Natural killer cell (primary cell): ENCODE measurements around the gene HELZ. TPM values are rescaled to one million over a fixed set of nuclear protein-coding genes. Genes with fewer than 3 reads are reported as not detected.

Source experiments
- ATAC-seq, 3 donors: fragments of 150-1000 bp in 2 of 3; fragments of 200-7000 bp in 1 of 3; cut with Tn5 transposase; 1 replicate in 1 of 3; 2 replicates in 2 of 3; pipeline ENCODE4 v1.10.0; 2021; ENCODE audit warnings: mild to moderate bottlenecking in 2 of 3, moderate library complexity in 2 of 3
- DNase-seq, 2 donors: peaks; one replicate each; pipeline versions ENCODE4 v3.0.0 to v3.0.0-alpha.2; 2013 to 2021; ENCODE audit warnings: mixed read lengths in 1 of 2
- H3K27ac ChIP-seq: one replicate; pipeline ENCODE4 v1.5.1; 2013; ENCODE audit warnings: mild to moderate bottlenecking, low read length
- H3K27me3 ChIP-seq: one replicate; pipeline ENCODE4 v1.6.1; 2013; ENCODE audit warnings: low read length; ENCODE audit not compliant: control insufficient read depth, insufficient read depth
- H3K36me3 ChIP-seq: one replicate; pipeline ENCODE4 v1.6.1; 2013; ENCODE audit warnings: low read length; ENCODE audit not compliant: control insufficient read depth, insufficient read depth
- H3K4me1 ChIP-seq: one replicate; pipeline ENCODE4 v1.6.1; 2013; ENCODE audit warnings: low read length; ENCODE audit not compliant: control insufficient read depth, insufficient read depth
- H3K4me3 ChIP-seq: one replicate; pipeline ENCODE4 v1.5.1; 2013; ENCODE audit warnings: low read length
- H3K9me3 ChIP-seq: one replicate; pipeline ENCODE4 v1.6.1; 2013; ENCODE audit warnings: low read length; ENCODE audit not compliant: control insufficient read depth, insufficient read depth
- H3K27ac Mint-ChIP-seq, 2 donors: one replicate each; pipeline ENCODE4 v1.8.0; 2022; ENCODE audit warnings: mild to moderate bottlenecking in 2 of 2, mixed read lengths in 2 of 2, moderate library complexity in 1 of 2
- H3K27me3 Mint-ChIP-seq, 2 donors: one replicate each; pipeline ENCODE4 v1.8.0; 2022; ENCODE audit warnings: low read depth in 2 of 2, mixed read lengths in 2 of 2
- H3K36me3 Mint-ChIP-seq: one replicate; pipeline ENCODE4 v1.8.0; 2022; ENCODE audit warnings: mixed read lengths
- H3K4me1 Mint-ChIP-seq, 2 donors: one replicate each; pipeline ENCODE4 v1.8.0; 2022; ENCODE audit warnings: mixed read lengths in 2 of 2
- H3K4me3 Mint-ChIP-seq: one replicate; pipeline ENCODE4 v1.8.0; 2022; ENCODE audit warnings: mild to moderate bottlenecking, moderate library complexity, mixed read lengths
- H3K9me3 Mint-ChIP-seq, 2 donors: one replicate each; pipeline ENCODE4 v1.8.0; 2022; ENCODE audit warnings: mixed read lengths in 2 of 2
- WGBS: methylation state at CpG from one replicate; pipeline ENCODE4 v1.1.7; 2013; ENCODE audit warnings: missing lambda C conversion rate; ENCODE audit not compliant: insufficient coverage; 5-methylcytosine and 5-hydroxymethylcytosine counted together
- intact Hi-C: fragments of 100-400 bp; cut with micrococcal nuclease; formaldehyde crosslinking; loops from one replicate; pipeline ENCODE4 v1.14.2; 2022
- total RNA-seq, 4 donors: library from RNA; stranded (reverse); fragments of 120-200 nt in 1 of 4; gene quantifications; one replicate each; pipeline versions ENCODE4 v1.2.3 to v1.2.4, GENCODE V29; 2013 to 2022
- TF ChIP-seq, protein P1 (sequence below): fragments of 200-600 bp; IDR thresholded peaks from one replicate; pipeline ENCODE4 v1.8.0; 2022; ENCODE audit warnings: antibody characterized with exemption

HELZ gene
- total RNA-seq, 3 donors from 2014 or later (not counting 1 experiment from before 2014, with no cell fraction given) = 274 to 355 (median 292) TPM

DNA sequence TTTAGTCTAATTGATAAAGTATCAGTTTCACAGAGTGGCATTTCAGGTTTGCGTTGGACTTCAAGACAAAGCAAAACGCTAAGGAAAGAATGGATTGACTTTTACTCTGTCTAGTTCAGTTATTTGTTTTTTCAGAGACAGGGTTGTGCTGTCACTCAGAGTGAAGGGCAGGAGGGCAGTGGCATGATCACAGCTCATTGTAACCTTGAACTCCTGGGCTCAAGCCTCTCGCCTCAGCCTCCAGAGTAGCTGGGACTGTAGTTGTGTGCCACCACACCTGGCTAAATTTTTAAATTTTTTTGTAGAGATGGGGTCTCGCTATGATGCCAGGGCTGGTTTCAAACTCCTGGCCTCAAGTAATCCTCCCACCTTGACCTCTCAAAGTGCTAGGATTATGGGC, 114.2 kb downstream of the HELZ start:
- no peaks in the 10 kb centered on the region for H3K36me3 Mint-ChIP-seq
- no peaks in the 10 kb centered on the region for H3K27me3 ChIP-seq
- intact Hi-C loops = no loop called here
- peaks cover 13 to 22% of the 10 kb centered on the region in 2 donors for H3K4me1 Mint-ChIP-seq
- ATAC-seq (no peak), DNase-seq (no peak)
- no peak overlapping the region for H3K4me3 Mint-ChIP-seq
- WGBS = 99% methylated on average over 4 of the region's 4 CpGs
- peaks cover 40% of the 10 kb centered on the region for H3K36me3 ChIP-seq
- no peak overlapping the region for H3K27ac ChIP-seq
- no peaks in the 10 kb centered on the region for H3K9me3 Mint-ChIP-seq
- TF ChIP-seq, protein P1, sequence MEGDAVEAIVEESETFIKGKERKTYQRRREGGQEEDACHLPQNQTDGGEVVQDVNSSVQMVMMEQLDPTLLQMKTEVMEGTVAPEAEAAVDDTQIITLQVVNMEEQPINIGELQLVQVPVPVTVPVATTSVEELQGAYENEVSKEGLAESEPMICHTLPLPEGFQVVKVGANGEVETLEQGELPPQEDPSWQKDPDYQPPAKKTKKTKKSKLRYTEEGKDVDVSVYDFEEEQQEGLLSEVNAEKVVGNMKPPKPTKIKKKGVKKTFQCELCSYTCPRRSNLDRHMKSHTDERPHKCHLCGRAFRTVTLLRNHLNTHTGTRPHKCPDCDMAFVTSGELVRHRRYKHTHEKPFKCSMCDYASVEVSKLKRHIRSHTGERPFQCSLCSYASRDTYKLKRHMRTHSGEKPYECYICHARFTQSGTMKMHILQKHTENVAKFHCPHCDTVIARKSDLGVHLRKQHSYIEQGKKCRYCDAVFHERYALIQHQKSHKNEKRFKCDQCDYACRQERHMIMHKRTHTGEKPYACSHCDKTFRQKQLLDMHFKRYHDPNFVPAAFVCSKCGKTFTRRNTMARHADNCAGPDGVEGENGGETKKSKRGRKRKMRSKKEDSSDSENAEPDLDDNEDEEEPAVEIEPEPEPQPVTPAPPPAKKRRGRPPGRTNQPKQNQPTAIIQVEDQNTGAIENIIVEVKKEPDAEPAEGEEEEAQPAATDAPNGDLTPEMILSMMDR = no peak
- H3K4me1 ChIP-seq = no peaks in the 10 kb centered on the region
- no peaks in the 10 kb centered on the region for H3K27me3 Mint-ChIP-seq
- H3K27ac Mint-ChIP-seq = peak overlapping the region; percentile 36 to 55
- H3K9me3 ChIP-seq = no peaks in the 10 kb centered on the region
- no peak overlapping the region for H3K4me3 ChIP-seq

DNA sequence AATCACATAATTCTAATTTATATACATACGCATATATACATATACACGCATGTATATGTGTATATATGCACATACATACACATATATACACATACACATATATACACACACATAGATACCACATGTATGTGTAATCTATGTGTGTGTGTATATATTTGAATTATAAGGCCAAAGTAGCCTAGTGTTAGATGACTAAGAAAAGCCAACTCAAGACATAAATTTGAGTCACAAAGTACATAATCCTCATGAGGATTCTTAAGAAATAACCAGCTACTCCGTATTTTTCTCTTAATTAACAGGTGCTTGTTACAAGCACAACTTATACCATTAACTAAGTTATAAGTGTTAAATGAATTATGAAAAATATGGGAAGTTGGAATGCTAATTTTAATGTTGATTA, 115.7 kb downstream of the HELZ start:
- H3K4me1 ChIP-seq = no peaks in the 10 kb centered on the region
- no peaks in the 10 kb centered on the region for H3K27me3 ChIP-seq
- TF ChIP-seq, protein P1 = no peak
- Mint-ChIP-seq H3K4me1 (peaks cover 16 to 23% of the 10 kb centered on the region in 2 donors), H3K4me3 (no peak overlapping the region), H3K27me3 (no peaks in the 10 kb centered on the region), H3K9me3 (no peaks in the 10 kb centered on the region), H3K27ac (no peak overlapping the region), H3K36me3 (no peaks in the 10 kb centered on the region)
- DNase-seq (no peak), ATAC-seq (no peak)
- H3K9me3 ChIP-seq = no peaks in the 10 kb centered on the region
- no CpG with 5 or more reads among the region's 3 CpGs for WGBS
- no peak overlapping the region for H3K27ac ChIP-seq
- no peak overlapping the region for H3K4me3 ChIP-seq
- H3K36me3 ChIP-seq = peaks cover 38% of the 10 kb centered on the region
- intact Hi-C loops = no loop called here

DNA sequence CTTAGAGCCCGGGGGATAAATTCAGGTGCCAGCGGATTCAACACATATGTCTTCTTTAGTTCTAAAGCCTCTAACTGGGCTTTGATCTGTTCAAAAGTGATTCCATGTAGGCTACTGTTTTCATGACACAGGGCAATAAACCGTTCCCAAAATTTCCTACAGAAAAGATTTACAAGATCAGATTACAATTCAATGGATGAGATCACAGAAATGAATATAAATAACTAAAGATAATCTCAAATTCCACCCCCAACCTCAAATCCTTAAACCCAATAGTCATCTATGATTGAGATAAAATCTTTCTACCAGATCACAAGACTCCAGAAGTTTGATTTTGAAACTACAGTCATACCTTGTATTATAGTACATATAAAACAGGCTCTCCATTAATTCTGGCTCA, 116.3 kb downstream of the HELZ start:
- no peak overlapping the region for H3K27ac ChIP-seq
- DNase-seq = no peak
- peak overlapping the region in 1 of 2 donors; percentile 71 for H3K27ac Mint-ChIP-seq
- WGBS = 93% methylated on average over 3 of the region's 3 CpGs
- no peak overlapping the region for H3K4me3 ChIP-seq
- no peaks in the 10 kb centered on the region for H3K27me3 Mint-ChIP-seq
- H3K27me3 ChIP-seq = no peaks in the 10 kb centered on the region
- H3K9me3 ChIP-seq = no peaks in the 10 kb centered on the region
- no peaks in the 10 kb centered on the region for H3K4me1 ChIP-seq
- peaks cover 42% of the 10 kb centered on the region for H3K36me3 ChIP-seq
- intact Hi-C loops = no loop called here
- H3K9me3 Mint-ChIP-seq = no peaks in the 10 kb centered on the region
- ATAC-seq = no peak
- TF ChIP-seq, protein P1 = no peak
- H3K4me3 Mint-ChIP-seq = no peak overlapping the region
- H3K36me3 Mint-ChIP-seq = no peaks in the 10 kb centered on the region
- peaks cover 16 to 23% of the 10 kb centered on the region in 2 donors for H3K4me1 Mint-ChIP-seq

DNA sequence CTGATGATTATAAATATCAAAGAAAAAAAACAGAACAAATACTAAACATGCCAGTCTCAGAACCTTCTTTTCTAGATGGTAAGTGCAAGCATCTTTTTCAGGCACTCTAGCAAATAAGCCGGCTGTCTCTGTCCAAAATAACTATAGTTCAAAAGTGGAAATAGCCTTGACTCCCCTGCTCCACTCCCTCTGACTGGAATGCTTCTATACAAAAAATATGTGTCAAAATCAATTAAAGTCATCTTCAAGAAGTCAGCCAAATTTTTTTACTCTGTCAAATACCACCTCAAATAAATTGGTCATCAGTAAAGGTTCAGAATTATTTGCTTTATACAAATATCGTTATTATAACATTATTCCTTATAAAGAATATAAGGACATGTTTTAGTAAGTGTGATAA, 117.1 kb downstream of the HELZ start:
- no peaks in the 10 kb centered on the region for H3K27me3 ChIP-seq
- H3K36me3 Mint-ChIP-seq = no peaks in the 10 kb centered on the region
- H3K4me1 Mint-ChIP-seq = peaks cover 16 to 23% of the 10 kb centered on the region in 2 donors
- H3K36me3 ChIP-seq = peaks cover 46% of the 10 kb centered on the region
- H3K27ac Mint-ChIP-seq = peak overlapping the region in 1 of 2 donors; percentile 71
- no peaks in the 10 kb centered on the region for H3K27me3 Mint-ChIP-seq
- TF ChIP-seq, protein P1 = no peak
- H3K4me1 ChIP-seq = no peaks in the 10 kb centered on the region
- intact Hi-C loops = no loop called here
- ATAC-seq (no peak), DNase-seq (no peak)
- no peak overlapping the region for H3K4me3 ChIP-seq
- no peaks in the 10 kb centered on the region for H3K9me3 ChIP-seq
- H3K9me3 Mint-ChIP-seq = no peaks in the 10 kb centered on the region
- 94% methylated on average over 1 of the region's 2 CpGs for WGBS
- no peak overlapping the region for H3K27ac ChIP-seq
- no peak overlapping the region for H3K4me3 Mint-ChIP-seq
